Hair follicular keratinocyte (primary cell): ENCODE results near the gene IFT57. TPM values are rescaled to one million over a fixed set of nuclear protein-coding genes. Genes with fewer than 3 reads are reported as not detected.

Experiments
- total RNA-seq: library from RNA; depleted of rRNA; stranded (reverse); fragments of >200 nt; gene quantifications from 2 replicates; pipeline ENCODE4 v1.2.3, GENCODE V29; 2015

IFT57 gene, protein sequence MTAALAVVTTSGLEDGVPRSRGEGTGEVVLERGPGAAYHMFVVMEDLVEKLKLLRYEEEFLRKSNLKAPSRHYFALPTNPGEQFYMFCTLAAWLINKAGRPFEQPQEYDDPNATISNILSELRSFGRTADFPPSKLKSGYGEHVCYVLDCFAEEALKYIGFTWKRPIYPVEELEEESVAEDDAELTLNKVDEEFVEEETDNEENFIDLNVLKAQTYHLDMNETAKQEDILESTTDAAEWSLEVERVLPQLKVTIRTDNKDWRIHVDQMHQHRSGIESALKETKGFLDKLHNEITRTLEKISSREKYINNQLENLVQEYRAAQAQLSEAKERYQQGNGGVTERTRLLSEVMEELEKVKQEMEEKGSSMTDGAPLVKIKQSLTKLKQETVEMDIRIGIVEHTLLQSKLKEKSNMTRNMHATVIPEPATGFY
- 48.0 and 52.2 TPM in 2 replicates for total RNA-seq

DNA sequence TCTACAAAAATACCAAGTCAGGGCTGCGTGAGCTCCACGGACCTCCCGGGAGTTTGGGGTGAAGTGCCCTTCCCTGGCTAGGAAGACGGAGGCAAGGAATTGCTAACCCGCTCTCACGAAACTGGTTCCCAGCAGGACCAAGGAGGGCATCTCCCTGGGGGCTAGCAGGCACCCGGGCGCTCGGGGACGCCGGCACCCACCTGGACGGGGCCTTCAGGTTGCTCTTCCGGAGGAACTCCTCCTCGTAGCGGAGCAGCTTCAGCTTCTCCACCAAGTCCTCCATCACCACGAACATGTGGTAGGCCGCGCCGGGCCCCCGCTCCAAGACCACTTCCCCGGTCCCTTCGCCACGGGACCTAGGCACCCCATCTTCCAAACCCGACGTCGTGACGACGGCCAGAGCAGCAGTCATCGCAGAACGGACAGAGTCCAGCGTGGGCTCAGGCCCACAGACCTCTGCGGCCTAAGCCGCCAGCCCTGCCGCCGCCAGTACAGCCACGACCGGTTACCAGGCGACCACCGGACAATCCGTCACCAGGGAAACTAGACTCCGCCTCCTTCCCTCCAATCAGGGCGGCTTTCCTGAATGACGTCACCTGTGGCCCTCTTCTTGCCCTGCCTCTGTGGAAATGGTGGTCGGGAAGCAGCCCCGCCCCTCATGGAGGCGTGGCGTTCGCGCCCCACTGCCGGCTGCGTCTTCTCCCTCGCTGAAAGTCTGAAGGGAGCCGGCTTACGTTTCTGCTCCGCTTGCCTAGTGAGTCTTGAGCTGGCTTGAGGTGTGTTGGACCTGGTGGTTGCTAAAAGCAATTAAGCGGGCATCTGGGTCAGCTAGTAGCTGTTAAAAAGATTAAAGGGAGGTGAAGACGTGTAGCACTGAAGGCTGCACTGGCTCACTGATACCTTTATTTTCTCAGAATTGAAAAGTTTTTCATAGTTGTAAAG lies at the start of gene IFT57:
Gene IFT57, minus strand, starts transcription at position 514 of the 942 bp plus-strand sequence. Its CDS starts 102 bp downstream, at position 412.

Other genes starting within 250 kb of the IFT57 start
- 60.7 and 78.9 TPM in 2 replicates for gene CD47, start 131.4 kb downstream of the IFT57 start, total RNA-seq
- not detected in 2 replicates for gene HHLA2, start 74.1 kb upstream of the IFT57 start, total RNA-seq